Lung (tissue), 12 donors: ENCODE results near the gene HPRT1. TPM values are rescaled to one million over a fixed set of nuclear protein-coding genes. Genes with fewer than 3 reads are reported as not detected.

Source experiments
- ATAC-seq: fragments of 200-7000 bp; cut with Tn5 transposase; one replicate; pipeline ENCODE4 v1.9.1; 2020; ENCODE audit warnings: moderate number of reproducible peaks; ENCODE audit not compliant: insufficient read depth, low FRiP score
- DNase-seq, 3 donors: peaks; one replicate each; pipeline ENCODE4 v3.0.0-alpha.2; 2013 to 2017
- H3K27ac ChIP-seq, 2 donors: one replicate each; pipeline ENCODE4 v1.5.1; 2013; ENCODE audit warnings: mild to moderate bottlenecking in 2 of 2, moderate library complexity in 2 of 2, control low read depth in 1 of 2, inconsistent platforms in 1 of 2, low read depth in 1 of 2, low read length in 1 of 2
- H3K27me3 ChIP-seq, 3 donors: one replicate each; pipeline ENCODE4 v1.5.1; 2013; ENCODE audit warnings: low read length in 2 of 3; ENCODE audit not compliant: control insufficient read depth in 3 of 3, insufficient read depth in 3 of 3
- H3K36me3 ChIP-seq, 4 donors: one replicate each; pipeline ENCODE4 v1.5.1; 2013; ENCODE audit warnings: low read length in 4 of 4, mild to moderate bottlenecking in 1 of 4, moderate library complexity in 1 of 4; ENCODE audit not compliant: control insufficient read depth in 4 of 4, insufficient read depth in 4 of 4
- H3K4me1 ChIP-seq, 5 donors: one replicate each; pipeline ENCODE4 v1.5.1; 2013; ENCODE audit warnings: low read length in 5 of 5, mild to moderate bottlenecking in 2 of 5, moderate library complexity in 1 of 5; ENCODE audit not compliant: control insufficient read depth in 5 of 5, insufficient read depth in 5 of 5
- H3K4me3 ChIP-seq: one replicate; pipeline ENCODE4 v1.5.1; 2013; ENCODE audit warnings: mild to moderate bottlenecking, control low read depth, moderate library complexity
- H3K9ac ChIP-seq, 2 donors: one replicate each; pipeline ENCODE4 v1.5.1; 2013; ENCODE audit warnings: low read length in 2 of 2, control low read depth in 1 of 2; ENCODE audit not compliant: insufficient read depth in 1 of 2
- H3K9me3 ChIP-seq, 4 donors: one replicate each; pipeline ENCODE4 v1.5.1; 2013; ENCODE audit warnings: low read length in 3 of 4, mild to moderate bottlenecking in 1 of 4, moderate library complexity in 1 of 4; ENCODE audit not compliant: control insufficient read depth in 4 of 4, insufficient read depth in 3 of 4
- CTCF ChIP-seq: IDR thresholded peaks from 2 replicates; pipeline ENCODE4 v1.5.1; 2012; ENCODE audit warnings: mild to moderate bottlenecking; ENCODE audit errors: control extremely low read depth, extremely low read depth
- WGBS, 2 donors: extraction: QIAGEN DNeasy Blood & Tissue Kit; methylation state at CpG; one replicate each; pipeline ENCODE4 v1.1.7; 2013; 5-methylcytosine and 5-hydroxymethylcytosine counted together
- polyA plus RNA-seq, 2 donors: library from polyadenylated mRNA; stranded (reverse); fragments of 200-250 nt; gene quantifications; one replicate each; pipeline ENCODE4 v1.2.1, GENCODE V29; 2013
- total RNA-seq, 2 donors: library from RNA; depleted of rRNA in 1 of 2; stranded (reverse); fragments of >200 nt in 1 of 2; gene quantifications; one replicate each; pipeline ENCODE4 v1.2.1, GENCODE V29; 2014 to 2021
- donor health status: control.
- donor health status: control.
- donor health status: Bipolar disorder and iron deficiency.
- donor health status: healthy.
- donor health status: DM: yes; HTN: yes; CAD: no.

Gene HPRT1
- total and polyA plus RNA-seq, 4 donors: 12.3 to 40.5 (median 27.8) TPM

- H3K9ac ChIP-seq: no peak overlapping the region
- 82 to 100% methylated on average over 6 of the region's 6 CpGs for WGBS, 2 donors
- ATAC-seq: no peak
Measured at GRCh38 chrX:134419784-134420183, 40.2 kb upstream of the HPRT1 start.

GRCh38 chrX:134423606-134424005 lies 36.4 kb upstream of the HPRT1 start:
- Histone ChIP-seq H3K4me1 (no peaks in the 10 kb centered on the region), H3K4me3 (no peak overlapping the region), H3K9me3 (no peaks in the 10 kb centered on the region), H3K36me3 (peaks cover 0 to 4% (median 1%) of the 10 kb centered on the region in 4 donors), H3K27me3 (peaks cover 0 to 9% (median 3%) of the 10 kb centered on the region in 3 donors), H3K27ac (no peak overlapping the region), H3K9ac (no peak overlapping the region)
- whole genome bisulfite sequencing, 2 donors: 62 to 78% methylated on average over 5 of the region's 5 CpGs
- peak in 2 of 3 donors; percentile 12 to 31 for DNase-seq
- no peak for TF ChIP-seq CTCF
- ATAC-seq: no peak

More at GRCh38 chrX:134419784-134420183, 40.2 kb upstream of the HPRT1 start:
- Histone ChIP-seq H3K27ac (no peak overlapping the region), H3K4me3 (no peak overlapping the region), H3K4me1 (no peaks in the 10 kb centered on the region), H3K27me3 (peaks cover 0 to 6% (median 4%) of the 10 kb centered on the region in 3 donors), H3K36me3 (peaks cover 4 to 8% (median 7%) of the 10 kb centered on the region in 4 donors), H3K9me3 (no peaks in the 10 kb centered on the region)
- no peak for TF ChIP-seq CTCF
- no peak for DNase-seq

GRCh38 chrX:134426281-134426680 lies 33.7 kb upstream of the HPRT1 start:
- no peaks in the 10 kb centered on the region for H3K9me3 ChIP-seq
- no peak overlapping the region for H3K27ac ChIP-seq
- H3K27me3 ChIP-seq: peaks cover 0 to 9% (median 7%) of the 10 kb centered on the region in 3 donors
- H3K4me3 ChIP-seq: no peak overlapping the region
- peak; percentile 23 to 68 (median 40) for DNase-seq
- peaks cover 0 to 2% (median 0%) of the 10 kb centered on the region in 4 donors for H3K36me3 ChIP-seq
- no peaks in the 10 kb centered on the region for H3K4me1 ChIP-seq
- 62 to 79% methylated on average over 5 of the region's 5 CpGs for WGBS, 2 donors
- no peak for ATAC-seq
- H3K9ac ChIP-seq: no peak overlapping the region
- TF ChIP-seq CTCF: no peak

- ATAC-seq: no peak
- TF ChIP-seq CTCF: no peak
- 57 to 85% methylated on average over 2 of the region's 2 CpGs for WGBS, 2 donors
Measured at GRCh38 chrX:134431894-134432293, 28.1 kb upstream of the HPRT1 start.

More at GRCh38 chrX:134431894-134432293, 28.1 kb upstream of the HPRT1 start:
- no peak for DNase-seq
- H3K9me3 ChIP-seq: no peaks in the 10 kb centered on the region
- H3K27ac ChIP-seq: no peak overlapping the region
- H3K9ac ChIP-seq: no peak overlapping the region
- H3K27me3 ChIP-seq: peaks cover 0 to 8% (median 4%) of the 10 kb centered on the region in 3 donors
- H3K4me3 ChIP-seq: no peak overlapping the region
- H3K4me1 ChIP-seq: no peaks in the 10 kb centered on the region
- H3K36me3 ChIP-seq: peaks cover 0 to 3% (median 0%) of the 10 kb centered on the region in 4 donors
